ENCODE measurements around the gene KRT77. TPM values are rescaled to one million over a fixed set of nuclear protein-coding genes. Genes with fewer than 3 reads are reported as not detected.

Gene KRT77
- total and polyA plus RNA-seq, 7 donors, result 0.01 TPM; not detected in 6

GRCh38 chr12:52682381-52682660 lies 21.0 kb downstream of the KRT77 start:
- WGBS, 2 donors, result 85 to 86% methylated on average over 2 of the region's 2 CpGs
- Histone ChIP-seq H3K36me3 (no peaks in the 10 kb centered on the region), H3K27ac (no peak overlapping the region), H3K9me3 (no peaks in the 10 kb centered on the region), H3K27me3 (peaks cover 0 to 17% (median under 1%) of the 10 kb centered on the region in 3 donors), H3K4me3 (no peak overlapping the region), H3K4me1 (no peaks in the 10 kb centered on the region)
- TF ChIP-seq EP300 (IDR thresholded peaks at IDR 0.05) (no peak), POLR2A (IDR thresholded peaks at IDR 0.05) (no peak), CTCF (IDR thresholded peaks at IDR 0.05) (no peak), POLR2AphosphoS5 (IDR thresholded peaks at IDR 0.05) (no peak)
- intact Hi-C loops (cut with DNase I), result no loop called here
- no peak for DNase-seq

- no peaks in the 10 kb centered on the region for H3K4me1 ChIP-seq
- H3K27me3 ChIP-seq, result peaks cover 0 to 12% (median 0%) of the 10 kb centered on the region in 3 donors
- WGBS, 2 donors, result 69 to 72% methylated on average over 12 of the region's 12 CpGs
- H3K9me3 ChIP-seq, result no peaks in the 10 kb centered on the region
- no peak for DNase-seq
- TF ChIP-seq POLR2A (IDR thresholded peaks at IDR 0.05) (no peak), CTCF (IDR thresholded peaks at IDR 0.05) (no peak), POLR2AphosphoS5 (IDR thresholded peaks at IDR 0.05) (no peak), EP300 (IDR thresholded peaks at IDR 0.05) (no peak)
- no peak overlapping the region for H3K27ac ChIP-seq
- H3K36me3 ChIP-seq, result no peaks in the 10 kb centered on the region
- intact Hi-C loops (cut with DNase I), result no loop called here
- H3K4me3 ChIP-seq, result no peak overlapping the region
Observed at GRCh38 chr12:52681526-52682380, 21.6 kb downstream of the KRT77 start.

- TF ChIP-seq CTCF (IDR thresholded peaks at IDR 0.05) (no peak), POLR2AphosphoS5 (IDR thresholded peaks at IDR 0.05) (no peak), EP300 (IDR thresholded peaks at IDR 0.05) (no peak), POLR2A (IDR thresholded peaks at IDR 0.05) (no peak)
- intact Hi-C loops (cut with DNase I), result no loop called here
- no peak within 1 kb of the TSS for H3K27ac ChIP-seq
- no peaks in the 10 kb centered on the region for H3K36me3 ChIP-seq
- peaks cover 0 to 3% (median 0%) of the 10 kb centered on the region in 3 donors for H3K27me3 ChIP-seq
- no peak for DNase-seq
- no peak within 1 kb of the TSS for H3K4me3 ChIP-seq
- H3K9me3 ChIP-seq, result no peaks in the 10 kb centered on the region
- H3K4me1 ChIP-seq, result no peaks in the 10 kb centered on the region
- 37 to 78% methylated on average over 3 of the region's 3 CpGs for WGBS, 2 donors
Observed at GRCh38 chr12:52680363-52680762, 23.0 kb downstream of the KRT77 start, which contains the start of gene KRT1. KRT1 (minus strand) TSS chr12:52680407; CDS start chr12:52680348, 59 bp downstream.

GRCh38 chr12:52679875-52680274 lies 23.4 kb downstream of the KRT77 start:
- H3K36me3 ChIP-seq, result no peaks in the 10 kb centered on the region
- H3K27me3 ChIP-seq, result no peaks in the 10 kb centered on the region
- no peaks in the 10 kb centered on the region for H3K4me1 ChIP-seq
- H3K4me3 ChIP-seq, result no peak overlapping the region
- no peaks in the 10 kb centered on the region for H3K9me3 ChIP-seq
- H3K27ac ChIP-seq, result no peak overlapping the region
- WGBS, 2 donors, result 90% methylated on average over 5 of the region's 5 CpGs
- TF ChIP-seq POLR2AphosphoS5 (IDR thresholded peaks at IDR 0.05) (no peak), POLR2A (IDR thresholded peaks at IDR 0.05) (no peak), EP300 (IDR thresholded peaks at IDR 0.05) (no peak), CTCF (IDR thresholded peaks at IDR 0.05) (no peak)
- no peak for DNase-seq
- intact Hi-C loops (cut with DNase I), result no loop called here

Data from sigmoid colon (tissue), 7 donors.